Osteoblast (primary cell): Measurements from ENCODE around the gene SLC16A2. TPM values are rescaled to one million over a fixed set of nuclear protein-coding genes. Genes with fewer than 3 reads are reported as not detected.
A peak's percentile ranks its signal among the peaks of the same experiment; 100 is the strongest.

ENCODE experiments used
- DNase-seq: peaks from one replicate; pipeline ENCODE4 v3.0.0; 2011; ENCODE audit warnings: low spot score, mixed read lengths; ENCODE audit not compliant: insufficient read length; ENCODE audit errors: missing footprints
- H2AFZ ChIP-seq: 2 replicates; pipeline ENCODE4 v1.6.0; 2011; ENCODE audit warnings: mild to moderate bottlenecking, low read length
- H3K27ac ChIP-seq: 2 replicates; pipeline ENCODE4 v1.5.1; 2011; ENCODE audit warnings: mild to moderate bottlenecking, low read depth, low read length, moderate library complexity
- H3K27me3 ChIP-seq: 2 replicates; pipeline ENCODE4 v1.6.0; 2012; ENCODE audit warnings: mild to moderate bottlenecking, control low read depth, inconsistent platforms, low read length, moderate library complexity; ENCODE audit not compliant: insufficient read depth
- H3K36me3 ChIP-seq: 2 replicates; pipeline ENCODE4 v1.5.1; 2011; ENCODE audit warnings: mild to moderate bottlenecking, low read length, control low read depth, moderate library complexity; ENCODE audit not compliant: insufficient read depth
- H3K4me1 ChIP-seq: 2 replicates; pipeline ENCODE4 v1.5.1; 2011; ENCODE audit warnings: mild to moderate bottlenecking, low read length, control low read depth, moderate library complexity; ENCODE audit not compliant: insufficient read depth
- H3K4me2 ChIP-seq: 2 replicates; pipeline ENCODE4 v1.6.0; 2011; ENCODE audit warnings: mild to moderate bottlenecking, low read length; ENCODE audit not compliant: insufficient read depth
- H3K4me3 ChIP-seq: fragments of 200-600 bp; sonication (generic); 3 replicates; pipeline ENCODE4 v1.5.1; 2012; ENCODE audit warnings: mild to moderate bottlenecking, low read length, inconsistent platforms; ENCODE audit not compliant: insufficient read depth
- H3K79me2 ChIP-seq: 2 replicates; pipeline ENCODE4 v1.6.0; 2012; ENCODE audit warnings: mild to moderate bottlenecking, low read length, control low read depth, inconsistent platforms; ENCODE audit not compliant: insufficient read depth
- H3K9me3 ChIP-seq: 2 replicates; pipeline ENCODE4 v1.5.1; 2011; ENCODE audit warnings: low read depth, low read length, control low read depth
- H4K20me1 ChIP-seq: 2 replicates; pipeline ENCODE4 v1.6.0; 2012; ENCODE audit warnings: mild to moderate bottlenecking, low read length, control low read depth; ENCODE audit not compliant: insufficient read depth
- CTCF ChIP-seq: IDR thresholded peaks from 2 replicates; pipeline ENCODE4 v1.5.1; 2011; ENCODE audit warnings: mild to moderate bottlenecking, low read depth, low read length, moderate library complexity; ENCODE audit errors: extremely low read depth
- total RNA-seq: library from RNA; depleted of rRNA; stranded (reverse); fragments of >200 nt; gene quantifications from 2 replicates; pipeline ENCODE4 v1.2.3, GENCODE V29; 2012

SLC16A2 gene
- total RNA-seq, 1 donor = 11.6 TPM

- peak overlapping the region; percentile 69 for H3K4me3 ChIP-seq
- H3K4me2 ChIP-seq = peak overlapping the region; percentile 80
- peaks cover 15% of the 10 kb centered on the region for H3K4me1 ChIP-seq
- peak; percentile 93 for DNase-seq
- no peaks in the 10 kb centered on the region for H4K20me1 ChIP-seq
- no peaks in the 10 kb centered on the region for H3K79me2 ChIP-seq
- H3K9me3 ChIP-seq = no peaks in the 10 kb centered on the region
- H2AFZ ChIP-seq = peak overlapping the region; percentile 60
- peak overlapping the region; percentile 37 for H3K27ac ChIP-seq
- peak; percentile 30 for TF ChIP-seq CTCF
- H3K36me3 ChIP-seq = no peaks in the 10 kb centered on the region
- no peaks in the 10 kb centered on the region for H3K27me3 ChIP-seq
These were observed 115.0 kb downstream of the SLC16A2 start for GRCh38 chrX:74536152-74536831.

GRCh38 chrX:74536832-74537371 is 115.6 kb downstream of the SLC16A2 start:
- Histone ChIP-seq H3K36me3 (no peaks in the 10 kb centered on the region), H3K79me2 (no peaks in the 10 kb centered on the region), H3K27me3 (no peaks in the 10 kb centered on the region), H3K4me1 (peaks cover 15% of the 10 kb centered on the region), H3K9me3 (no peaks in the 10 kb centered on the region), H2AFZ (peak overlapping the region; percentile 60), H4K20me1 (no peaks in the 10 kb centered on the region), H3K27ac (peak overlapping the region; percentile 37), H3K4me3 (peak overlapping the region; percentile 69), H3K4me2 (peak overlapping the region; percentile 80)
- DNase-seq = peak; percentile 75
- no peak for TF ChIP-seq CTCF

GRCh38 chrX:74540635-74541249 is 119.4 kb downstream of the SLC16A2 start:
- no peak overlapping the region for H3K27ac ChIP-seq
- H3K9me3 ChIP-seq = no peaks in the 10 kb centered on the region
- no peaks in the 10 kb centered on the region for H4K20me1 ChIP-seq
- H3K4me3 ChIP-seq = no peak overlapping the region
- TF ChIP-seq CTCF = no peak
- no peak overlapping the region for H2AFZ ChIP-seq
- no peak overlapping the region for H3K4me2 ChIP-seq
- H3K36me3 ChIP-seq = no peaks in the 10 kb centered on the region
- DNase-seq = no peak
- no peaks in the 10 kb centered on the region for H3K79me2 ChIP-seq
- peaks cover 4% of the 10 kb centered on the region for H3K4me1 ChIP-seq
- H3K27me3 ChIP-seq = peaks cover 5% of the 10 kb centered on the region

- Histone ChIP-seq H3K27me3 (peaks cover 5% of the 10 kb centered on the region), H3K36me3 (no peaks in the 10 kb centered on the region), H3K4me1 (no peaks in the 10 kb centered on the region), H2AFZ (no peak overlapping the region), H3K9me3 (no peaks in the 10 kb centered on the region), H3K4me3 (no peak overlapping the region), H3K4me2 (no peak overlapping the region), H3K27ac (no peak overlapping the region), H3K79me2 (no peaks in the 10 kb centered on the region), H4K20me1 (no peaks in the 10 kb centered on the region)
- TF ChIP-seq CTCF = no peak
- DNase-seq = no peak
These were observed 124.7 kb downstream of the SLC16A2 start for GRCh38 chrX:74545880-74546523.
